Measurements from ENCODE around the gene GYS2. TPM values are rescaled to one million over a fixed set of nuclear protein-coding genes. Genes with fewer than 3 reads are reported as not detected.

Gene GYS2
- total RNA-seq, 4 donors from 2014 or later: 3.1 to 17.0 (median 7.3) TPM; not detected in 1

GRCh38 chr12:21538061-21538653 is 66.5 kb downstream of the GYS2 start:
- no peak for TF ChIP-seq CTCF (IDR thresholded peaks at IDR 0.05; ENCODE audit: low read depth)

- no peak for TF ChIP-seq CTCF (IDR thresholded peaks at IDR 0.05; ENCODE audit: low read depth)
Observed at GRCh38 chr12:21529456-21529855, 75.2 kb downstream of the GYS2 start.

- TF ChIP-seq CTCF (IDR thresholded peaks at IDR 0.05; ENCODE audit: low read depth): no peak
Observed at GRCh38 chr12:21528953-21529352, 75.7 kb downstream of the GYS2 start.

GRCh38 chr12:21527451-21528180 is 77.0 kb downstream of the GYS2 start:
- TF ChIP-seq CTCF (IDR thresholded peaks at IDR 0.05; ENCODE audit: low read depth): no peak

GRCh38 chr12:21526721-21527345 is 77.8 kb downstream of the GYS2 start:
- no peak for TF ChIP-seq CTCF (IDR thresholded peaks at IDR 0.05; ENCODE audit: low read depth)

- TF ChIP-seq CTCF (IDR thresholded peaks at IDR 0.05; ENCODE audit: low read depth): no peak
Observed at GRCh38 chr12:21526053-21526452, 78.6 kb downstream of the GYS2 start, which contains the start of gene SPX. Gene SPX, plus strand, starts transcription at chr12:21526296. Its CDS starts 177 bp downstream, at chr12:21526473.

GRCh38 chr12:21523148-21523547 is 81.5 kb downstream of the GYS2 start:
- no peak for TF ChIP-seq CTCF (IDR thresholded peaks at IDR 0.05; ENCODE audit: low read depth)

Data from subcutaneous adipose tissue (tissue), 4 donors.